Suprapubic skin (tissue), 4 donors: ENCODE data around the gene UBA7. TPM values are rescaled to one million over a fixed set of nuclear protein-coding genes. Genes with fewer than 3 reads are reported as not detected.

ENCODE experiments used
- DNase-seq, 2 donors: peaks; one replicate each; pipeline ENCODE4 v3.0.0-alpha.2; 2019; ENCODE audit warnings: low spot score in 2 of 2
- H3K27ac ChIP-seq: fragments of 200-600 bp; sonication (generic); one replicate; pipeline ENCODE4 v1.5.1; 2019
- H3K27me3 ChIP-seq: fragments of 200-600 bp; sonication (generic); one replicate; pipeline ENCODE4 v1.5.1; 2019
- H3K36me3 ChIP-seq: fragments of 200-600 bp; sonication (generic); one replicate; pipeline ENCODE4 v1.5.1; 2019
- H3K4me1 ChIP-seq: fragments of 200-600 bp; sonication (generic); one replicate; pipeline ENCODE4 v1.5.1; 2019
- H3K4me3 ChIP-seq: fragments of 200-600 bp; sonication (generic); one replicate; pipeline ENCODE4 v1.5.1; 2019; ENCODE audit warnings: mild to moderate bottlenecking
- H3K9me3 ChIP-seq: fragments of 200-600 bp; sonication (generic); one replicate; pipeline ENCODE4 v1.5.1; 2019
- CTCF ChIP-seq, 2 donors: fragments of 200-600 bp in 1 of 2; fragments of 450-650 bp in 1 of 2; sonication (generic) in 1 of 2; IDR thresholded peaks; one replicate each; pipeline ENCODE4 v1.5.1; 2016 to 2019; ENCODE audit warnings: antibody characterized with exemption in 2 of 2, mild to moderate bottlenecking in 1 of 2, moderate library complexity in 1 of 2
- EP300 ChIP-seq: sonication (generic); formaldehyde crosslinking; IDR thresholded peaks from one replicate; pipeline ENCODE4 v1.6.1; 2017; ENCODE audit warnings: antibody characterized with exemption
- POLR2A ChIP-seq, 2 donors: fragments of 450-650 bp; IDR thresholded peaks; one replicate each; pipeline ENCODE4 v1.6.1; 2017; ENCODE audit warnings: antibody characterized with exemption in 2 of 2, mild to moderate bottlenecking in 2 of 2, moderate library complexity in 2 of 2
- POLR2AphosphoS5 ChIP-seq, 3 donors: sonication (generic); formaldehyde crosslinking; IDR thresholded peaks; one replicate each; pipeline ENCODE4 v1.6.1; 2017; ENCODE audit warnings: antibody characterized with exemption in 3 of 3
- WGBS: methylation state at CpG from one replicate; pipeline ENCODE4 v1.1.5; 2018; 5-methylcytosine and 5-hydroxymethylcytosine counted together
- total RNA-seq, 4 donors: library from RNA; depleted of rRNA; stranded (reverse); fragments of >200 nt; gene quantifications; one replicate each; pipeline ENCODE4 v1.1.0, GENCODE V29; 2016

UBA7 gene
- total RNA-seq, 4 donors from 2014 or later = 15.3 to 54.4 (median 31.2) TPM

- H3K9me3 ChIP-seq = no peaks in the 10 kb centered on the region
- WGBS = 71% methylated on average over 1 of the region's 1 CpG
- TF ChIP-seq POLR2AphosphoS5 (IDR thresholded peaks at IDR 0.05) (no peak), CTCF (IDR thresholded peaks at IDR 0.05) (no peak), EP300 (no peak), POLR2A (IDR thresholded peaks at IDR 0.05) (no peak)
- H3K4me3 ChIP-seq = no peak overlapping the region
- no peaks in the 10 kb centered on the region for H3K27me3 ChIP-seq
- peaks cover 3% of the 10 kb centered on the region for H3K4me1 ChIP-seq
- no peak overlapping the region for H3K27ac ChIP-seq
- DNase-seq = no peak
- H3K36me3 ChIP-seq = peaks cover 6% of the 10 kb centered on the region
Observed at GRCh38 chr3:49771340-49771938, 42.3 kb downstream of the UBA7 start.

- peaks cover 6% of the 10 kb centered on the region for H3K36me3 ChIP-seq
- H3K9me3 ChIP-seq = no peaks in the 10 kb centered on the region
- TF ChIP-seq CTCF (IDR thresholded peaks at IDR 0.05) (no peak), EP300 (no peak), POLR2A (IDR thresholded peaks at IDR 0.05) (no peak), POLR2AphosphoS5 (IDR thresholded peaks at IDR 0.05) (no peak)
- H3K4me1 ChIP-seq = no peaks in the 10 kb centered on the region
- no peaks in the 10 kb centered on the region for H3K27me3 ChIP-seq
- peak in 1 of 2 donors; percentile 18 for DNase-seq
- no peak overlapping the region for H3K27ac ChIP-seq
- H3K4me3 ChIP-seq = no peak overlapping the region
Observed at GRCh38 chr3:49769926-49770325, 43.8 kb downstream of the UBA7 start.

GRCh38 chr3:49769286-49769915 lies 44.4 kb downstream of the UBA7 start:
- H3K4me1 ChIP-seq = no peaks in the 10 kb centered on the region
- H3K36me3 ChIP-seq = peaks cover 6% of the 10 kb centered on the region
- no peaks in the 10 kb centered on the region for H3K27me3 ChIP-seq
- H3K4me3 ChIP-seq = no peak overlapping the region
- TF ChIP-seq CTCF (IDR thresholded peaks at IDR 0.05) (no peak), POLR2AphosphoS5 (IDR thresholded peaks at IDR 0.05) (no peak), POLR2A (IDR thresholded peaks at IDR 0.05) (no peak), EP300 (no peak)
- H3K9me3 ChIP-seq = no peaks in the 10 kb centered on the region
- no peak overlapping the region for H3K27ac ChIP-seq
- DNase-seq = no peak
- 86% methylated on average over 3 of the region's 3 CpGs for WGBS

- Histone ChIP-seq H3K27ac (no peak overlapping the region), H3K9me3 (no peaks in the 10 kb centered on the region), H3K4me3 (no peak overlapping the region), H3K4me1 (no peaks in the 10 kb centered on the region), H3K36me3 (peaks cover 3% of the 10 kb centered on the region), H3K27me3 (no peaks in the 10 kb centered on the region)
- DNase-seq = no peak
- no peak for TF ChIP-seq POLR2A (IDR thresholded peaks at IDR 0.05)
- no peak for TF ChIP-seq EP300
- no peak for TF ChIP-seq CTCF (IDR thresholded peaks at IDR 0.05)
- no peak for TF ChIP-seq POLR2AphosphoS5 (IDR thresholded peaks at IDR 0.05)
- WGBS = 97% methylated on average over 4 of the region's 4 CpGs
Observed at GRCh38 chr3:49763981-49764380, 49.8 kb downstream of the UBA7 start.

- no peaks in the 10 kb centered on the region for H3K4me1 ChIP-seq
- no peaks in the 10 kb centered on the region for H3K27me3 ChIP-seq
- WGBS = 82% methylated on average over 3 of the region's 3 CpGs
- H3K4me3 ChIP-seq = no peak overlapping the region
- H3K36me3 ChIP-seq = peaks cover 3% of the 10 kb centered on the region
- DNase-seq = peak in 1 of 2 donors; percentile 18
- H3K27ac ChIP-seq = no peak overlapping the region
- no peaks in the 10 kb centered on the region for H3K9me3 ChIP-seq
- no peak for TF ChIP-seq CTCF (IDR thresholded peaks at IDR 0.05)
- no peak for TF ChIP-seq EP300
- no peak for TF ChIP-seq POLR2AphosphoS5 (IDR thresholded peaks at IDR 0.05)
- no peak for TF ChIP-seq POLR2A (IDR thresholded peaks at IDR 0.05)
Observed at GRCh38 chr3:49761661-49762060, 52.1 kb downstream of the UBA7 start.
